Globus pallidus (tissue), 1 donor: Measurements from ENCODE around the gene FBXO21.

ENCODE experiments used
- DNase-seq: peaks from one replicate; pipeline ENCODE4 v3.0.0-alpha.2; 2015; ENCODE audit warnings: low spot score

FBXO21 gene

DNA sequence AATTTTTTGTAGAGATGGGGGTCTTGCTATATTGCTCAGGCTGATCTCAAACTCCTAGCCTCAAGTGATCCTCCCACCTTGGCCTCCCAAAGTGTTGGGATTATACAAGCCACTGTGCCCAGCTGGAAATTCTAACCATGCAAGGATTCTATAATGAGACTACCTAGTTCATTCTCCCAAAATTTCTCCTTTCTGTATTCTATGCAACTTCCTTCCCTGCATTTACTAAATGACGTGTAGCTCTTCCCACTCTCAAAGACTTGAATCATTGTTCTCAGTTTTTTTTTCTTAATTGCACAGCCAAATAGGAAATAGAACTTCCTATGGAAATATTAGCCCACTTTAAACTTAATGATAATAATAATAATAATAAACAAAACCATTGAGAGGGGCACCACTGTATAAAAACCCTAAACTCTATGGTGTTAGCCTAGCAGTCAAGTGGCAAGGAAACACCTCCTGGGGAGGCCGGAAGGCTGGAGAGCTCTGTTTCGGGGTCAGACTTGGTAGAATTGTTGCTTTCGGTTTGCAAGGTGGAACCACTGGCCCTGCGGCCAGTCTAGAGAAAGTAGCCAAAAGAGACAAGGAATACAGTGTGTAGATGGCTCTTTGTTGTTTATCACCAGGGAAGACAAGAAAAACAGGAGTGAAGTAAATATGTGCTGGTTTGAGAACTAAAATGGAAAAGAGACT is 51.1 kb downstream of the FBXO21 start:
- no peak for DNase-seq

DNA sequence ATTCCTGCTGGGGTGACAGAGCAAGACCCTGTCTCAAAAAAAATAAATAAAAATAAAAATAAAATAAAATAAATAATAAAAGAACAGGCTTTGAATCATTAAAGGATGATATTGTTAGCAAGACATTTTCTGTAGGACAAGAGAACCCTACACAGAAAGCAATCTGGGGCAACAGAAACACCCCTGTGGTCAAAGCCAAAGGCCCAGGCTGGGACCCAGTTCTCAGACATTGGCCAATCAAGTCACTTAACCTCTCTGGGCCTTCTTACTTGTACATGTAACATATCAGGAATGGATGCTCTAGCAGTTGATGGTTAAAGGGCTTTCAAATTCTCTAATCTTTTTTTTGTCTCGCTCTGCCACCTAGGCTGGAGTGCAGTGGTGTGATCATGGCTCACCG is 55.5 kb downstream of the FBXO21 start:
- no peak for DNase-seq

DNA sequence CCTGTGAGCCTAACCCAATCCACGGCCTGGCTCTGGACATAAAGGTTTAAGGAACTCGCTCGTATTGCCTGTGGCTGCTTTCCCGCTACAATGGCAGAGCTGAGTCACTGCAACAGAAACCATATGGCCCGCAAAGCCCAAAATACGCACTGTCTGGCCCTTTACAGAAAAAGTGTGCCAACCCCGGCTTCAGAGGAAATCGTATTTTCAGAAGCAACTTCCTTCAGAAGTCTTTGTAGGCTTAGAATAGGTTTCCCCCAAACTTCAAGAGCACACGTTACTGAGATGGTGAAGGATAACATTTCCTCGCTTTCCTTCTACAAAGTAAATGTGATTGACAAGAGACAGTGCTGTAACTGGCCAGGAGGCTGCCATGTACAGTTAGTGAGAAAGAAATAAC is 56.2 kb downstream of the FBXO21 start:
- no peak for DNase-seq

DNA sequence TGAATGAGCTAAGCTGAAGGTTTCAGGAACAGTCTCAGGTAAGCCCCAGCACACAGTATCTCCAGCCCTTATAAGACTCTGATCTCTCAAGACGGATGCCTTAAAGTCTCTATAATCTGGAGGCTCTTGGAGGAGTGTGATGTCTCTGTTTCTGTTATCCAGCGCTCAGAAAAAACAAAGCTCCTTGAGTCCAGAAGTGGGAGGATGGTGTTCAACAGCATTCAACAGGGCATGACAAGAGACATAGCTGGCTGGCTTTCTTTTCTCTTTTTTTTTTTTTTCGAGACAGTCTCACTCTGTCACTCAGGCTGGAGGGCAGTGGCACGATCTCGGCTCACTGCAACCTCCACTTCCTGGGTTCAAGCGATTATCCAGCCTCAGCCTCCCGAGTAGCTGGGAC is 59.5 kb downstream of the FBXO21 start:
- DNase-seq: no peak

DNA sequence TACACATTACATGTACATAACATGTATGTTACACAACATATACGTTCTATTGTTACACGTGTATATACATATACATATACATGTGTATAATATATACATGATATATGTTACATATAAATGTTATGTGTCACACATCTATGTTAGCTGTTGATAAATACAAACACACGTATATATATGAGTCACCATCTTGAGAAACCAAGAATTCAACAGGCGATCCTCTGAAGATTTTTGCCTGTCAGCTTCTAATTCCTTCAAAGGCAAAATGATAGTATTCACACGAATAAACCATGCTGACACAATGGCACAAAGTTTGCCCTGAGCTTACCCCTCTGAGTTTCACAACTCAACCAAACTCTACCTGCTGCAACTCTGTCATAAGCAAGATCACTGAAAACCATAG is 60.9 kb downstream of the FBXO21 start:
- no peak for DNase-seq

DNA sequence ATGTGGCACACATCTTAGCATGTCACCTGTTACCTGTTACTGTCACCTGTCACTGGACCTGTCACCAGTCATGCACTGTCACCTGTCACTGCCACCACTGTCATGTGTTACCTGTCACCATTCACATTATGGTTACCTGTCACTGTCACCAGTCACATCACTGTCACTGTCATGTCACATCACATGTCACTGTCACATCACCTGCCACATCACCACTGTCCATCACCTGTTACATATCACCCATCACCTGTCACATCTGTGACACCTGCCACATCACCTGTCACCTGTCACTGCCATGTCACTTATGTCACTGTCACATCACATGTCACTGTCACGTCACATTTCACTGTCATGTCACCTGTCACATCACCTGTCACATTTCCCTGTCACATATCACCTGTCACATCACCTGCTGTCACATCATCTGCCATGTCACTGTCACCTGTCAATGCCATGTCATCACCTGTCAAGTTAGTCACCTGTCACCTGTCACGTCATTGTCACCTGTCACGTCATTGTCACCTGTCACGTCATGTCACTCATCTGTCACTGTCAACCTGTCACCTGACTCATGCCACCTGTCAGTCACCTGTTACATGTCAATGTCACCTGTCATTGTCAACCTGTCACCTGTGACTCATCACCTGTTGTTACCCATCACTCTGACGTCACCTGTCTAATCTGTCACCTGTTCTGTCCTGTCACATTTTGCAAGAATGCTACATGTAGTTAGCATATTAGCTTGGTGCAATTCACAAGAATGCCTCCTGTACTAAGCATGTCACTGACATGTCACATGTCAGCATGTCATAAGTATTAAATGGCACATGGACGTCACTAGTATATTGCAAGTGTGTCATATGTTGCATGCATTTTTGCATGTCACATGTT is 62.1 kb downstream of the FBXO21 start:
- DNase-seq: no peak

DNA sequence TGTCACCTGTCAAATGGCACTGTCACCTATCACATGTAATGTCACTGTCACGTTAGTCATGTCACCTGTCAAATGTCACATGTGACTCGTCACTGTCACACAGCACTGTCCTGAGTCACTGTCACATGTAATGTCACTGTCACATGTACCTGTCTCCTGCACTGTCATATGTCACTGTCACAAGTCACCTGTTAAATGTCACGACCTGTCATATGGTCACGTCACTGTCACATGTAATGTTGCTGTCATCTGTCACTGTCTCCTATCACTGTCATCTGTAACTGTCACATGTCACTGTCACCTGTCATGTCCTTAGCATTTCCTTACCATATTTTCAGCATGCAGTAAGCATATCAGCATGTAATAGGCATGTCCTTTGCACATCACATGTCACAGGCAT is 63.9 kb downstream of the FBXO21 start:
- no peak for DNase-seq

DNA sequence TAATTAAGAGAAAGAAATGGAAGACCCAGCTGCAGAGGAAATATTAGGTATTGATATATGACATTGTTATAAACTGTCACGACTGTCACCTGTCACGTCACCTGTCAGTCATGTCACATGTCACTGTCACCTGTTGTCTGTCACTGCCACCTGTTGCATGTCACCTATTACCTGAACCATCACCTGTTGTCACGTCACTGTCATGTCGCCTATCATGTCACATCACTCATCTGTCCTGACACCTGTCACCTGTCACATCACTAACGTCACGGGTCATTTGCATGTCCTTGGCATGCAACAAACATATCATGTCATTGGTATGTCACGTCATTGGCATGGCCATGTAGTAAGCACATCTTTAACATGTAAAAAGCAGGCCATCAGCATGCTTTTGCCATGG is 64.5 kb downstream of the FBXO21 start:
- DNase-seq: no peak

DNA sequence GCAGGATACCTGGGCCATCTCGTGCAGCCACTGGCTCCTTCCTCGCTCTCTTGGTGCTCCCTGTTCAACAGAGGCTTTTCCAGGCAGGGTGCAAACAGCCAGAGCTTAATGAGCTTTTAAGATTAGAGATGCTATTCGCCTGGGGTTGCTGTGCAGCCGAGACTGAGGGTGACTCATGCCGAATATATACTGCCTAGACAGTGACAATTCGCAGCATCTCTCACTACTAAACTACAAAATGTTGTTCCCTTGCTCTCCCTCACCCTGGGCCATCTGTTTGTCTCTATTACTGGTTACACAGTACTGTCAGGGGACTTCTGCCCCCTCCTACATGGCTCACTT is 65.0 kb downstream of the FBXO21 start:
- no peak for DNase-seq

DNA sequence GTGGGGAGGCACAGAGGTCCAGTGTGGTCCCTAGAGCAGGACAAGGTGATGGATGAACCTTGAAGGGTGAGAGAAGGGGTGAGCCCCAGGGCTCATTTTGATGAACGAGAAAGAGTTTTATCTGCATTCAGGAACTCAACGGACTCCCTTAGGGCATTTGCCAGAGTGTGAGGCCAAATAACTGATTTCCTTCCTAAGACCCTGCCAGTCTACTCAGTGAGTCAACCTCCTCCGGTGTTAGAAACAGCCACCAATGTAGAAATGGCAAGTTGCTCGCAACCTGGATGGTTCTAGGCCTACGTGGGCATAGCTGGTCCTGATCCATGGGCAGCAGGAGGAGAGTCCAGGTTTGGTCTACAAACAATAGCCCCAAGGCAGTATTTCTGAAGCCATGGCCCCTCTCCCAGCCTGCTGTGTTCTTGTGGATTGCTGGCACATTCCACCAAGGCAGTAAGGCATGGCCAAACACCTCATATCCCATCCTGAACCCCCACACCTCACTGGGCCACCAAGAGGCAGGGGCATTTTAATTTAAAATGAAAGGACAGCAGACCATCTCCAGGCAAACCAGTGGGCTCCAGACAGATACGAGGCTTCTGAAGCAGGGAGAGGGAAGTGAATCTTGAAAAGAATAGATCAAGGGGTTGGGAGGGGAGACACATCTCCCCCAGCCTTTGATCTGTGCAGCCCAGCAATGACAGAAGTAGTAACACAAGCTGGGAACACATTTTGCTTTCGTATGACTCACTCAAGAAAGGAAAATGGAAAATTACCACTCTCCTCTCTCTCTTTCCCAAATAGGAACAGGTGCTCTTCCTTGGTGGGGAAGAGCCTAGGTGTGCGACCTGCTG is 65.6 kb downstream of the FBXO21 start:
- no peak for DNase-seq

DNA sequence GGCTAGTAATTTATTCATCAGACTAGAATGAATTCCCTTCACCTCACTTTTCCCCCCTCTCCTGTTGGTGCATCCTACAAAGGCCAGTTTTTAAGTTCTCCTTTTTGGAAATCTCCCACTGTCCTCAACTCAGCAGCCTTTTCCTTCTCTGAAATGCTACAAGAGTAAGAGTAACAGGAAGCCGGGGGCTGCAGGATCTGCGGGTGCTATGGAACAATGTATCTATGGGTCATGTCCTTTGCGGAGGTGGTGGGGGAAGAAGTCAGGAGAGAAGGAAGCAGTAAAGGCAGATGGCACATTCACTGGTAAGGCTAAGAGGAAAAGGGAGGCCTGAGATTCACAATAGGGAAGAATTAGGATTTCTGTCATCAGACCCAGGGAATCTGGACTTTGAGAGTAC is 68.8 kb downstream of the FBXO21 start:
- DNase-seq: no peak

DNA sequence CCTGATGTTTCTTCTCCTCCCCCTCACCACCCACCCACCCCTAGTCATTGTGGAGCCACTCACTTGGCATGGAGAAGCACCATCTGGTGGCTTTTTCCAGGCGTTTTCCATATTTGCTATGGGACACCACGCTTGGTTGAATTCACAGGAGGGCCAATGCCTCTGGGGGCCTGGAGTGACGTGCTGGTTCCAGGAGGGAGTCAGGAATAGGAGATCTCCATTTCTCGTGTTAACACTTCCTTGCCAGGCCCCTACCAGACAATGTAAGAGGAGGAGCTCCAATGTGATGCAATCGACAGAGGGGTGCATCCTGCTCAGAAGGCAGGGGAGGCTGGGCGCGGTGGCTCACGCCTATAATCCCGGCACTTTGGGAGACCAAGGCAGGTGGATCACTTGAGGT is 69.5 kb downstream of the FBXO21 start:
- no peak for DNase-seq

DNA sequence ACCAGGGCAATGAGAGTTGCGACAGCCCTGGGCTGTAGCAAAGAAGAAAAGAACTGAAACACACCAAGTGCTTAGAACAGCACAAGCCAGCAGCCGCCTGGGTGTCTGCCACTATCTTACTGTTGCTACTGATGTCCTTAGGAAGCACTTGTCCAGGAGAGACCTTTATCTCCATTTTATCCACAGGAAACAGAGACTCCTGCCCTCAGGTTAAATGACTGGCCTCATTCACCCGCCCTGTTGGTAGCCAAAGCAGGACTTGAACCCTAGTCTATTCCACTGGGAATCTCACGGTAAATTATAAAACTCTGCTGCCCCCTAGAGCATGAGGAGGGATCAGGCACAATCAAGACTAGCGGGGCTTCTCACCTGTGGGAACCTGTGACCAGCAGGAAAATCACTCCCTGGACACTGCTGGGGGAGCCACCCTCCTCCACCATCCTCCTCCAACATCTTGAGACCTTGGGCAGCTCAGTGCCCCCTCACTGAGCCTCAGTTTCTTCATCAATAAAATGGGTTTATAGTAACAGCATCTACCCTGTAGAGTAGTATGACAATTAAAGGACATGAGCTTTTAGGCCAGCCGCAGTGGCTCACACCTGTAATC is 70.6 kb downstream of the FBXO21 start:
- no peak for DNase-seq

DNA sequence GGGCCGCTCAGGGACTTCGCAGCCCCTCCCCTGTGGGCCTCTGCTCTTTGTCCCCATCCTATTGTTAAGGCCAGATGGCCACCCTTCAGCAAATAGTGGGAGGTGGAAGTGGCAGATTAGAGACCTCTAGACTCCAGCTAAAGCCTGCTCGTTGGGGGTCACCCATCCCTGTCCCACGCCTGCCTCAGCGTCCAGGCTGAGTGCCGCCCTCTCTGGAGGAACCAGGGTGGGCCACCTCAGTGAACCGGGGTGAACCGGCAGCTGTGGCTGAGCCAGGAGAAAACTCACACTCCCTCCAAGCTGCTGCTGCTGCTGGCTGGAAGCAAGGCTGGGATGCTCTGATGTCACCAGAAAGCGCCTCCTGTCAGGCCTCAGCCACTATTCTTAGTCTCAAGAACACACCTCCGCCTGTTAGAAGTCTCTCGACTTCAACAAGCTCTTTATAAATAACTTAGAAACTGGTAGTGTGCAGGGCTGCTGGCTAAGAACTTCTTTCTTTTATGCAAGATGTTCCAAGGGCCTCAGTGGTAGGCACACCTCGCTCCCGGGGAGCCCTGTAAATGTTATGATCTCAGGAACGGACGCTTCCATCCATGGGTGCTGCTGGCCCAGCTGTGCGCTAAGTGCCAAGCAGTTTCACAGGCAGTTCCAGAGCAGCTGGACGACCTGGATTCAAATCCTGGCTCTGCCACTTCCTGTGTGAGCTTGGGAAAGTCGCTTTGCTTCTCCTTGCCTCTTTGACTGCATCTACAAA is 71.3 kb downstream of the FBXO21 start:
- no peak for DNase-seq

DNA sequence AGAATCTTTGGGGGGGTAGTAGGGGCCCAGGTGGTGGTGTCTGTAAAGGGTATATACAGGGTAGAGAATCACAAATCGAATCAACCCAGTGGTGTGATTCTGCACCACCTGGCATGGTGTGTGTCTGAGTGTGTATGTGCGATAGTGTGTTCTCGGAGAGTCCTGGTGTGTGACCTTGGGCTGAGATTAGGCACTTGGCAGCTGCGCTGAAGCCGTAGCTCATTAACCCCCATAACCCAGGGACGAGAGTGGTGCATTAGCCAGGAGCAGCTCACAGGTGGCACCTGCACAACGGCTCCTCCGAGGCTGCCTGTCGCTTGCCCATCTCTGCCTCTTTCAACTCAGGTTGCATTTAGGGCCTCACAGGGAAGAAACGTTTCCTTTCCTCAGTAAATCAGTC is 75.5 kb downstream of the FBXO21 start:
- DNase-seq: no peak

DNA sequence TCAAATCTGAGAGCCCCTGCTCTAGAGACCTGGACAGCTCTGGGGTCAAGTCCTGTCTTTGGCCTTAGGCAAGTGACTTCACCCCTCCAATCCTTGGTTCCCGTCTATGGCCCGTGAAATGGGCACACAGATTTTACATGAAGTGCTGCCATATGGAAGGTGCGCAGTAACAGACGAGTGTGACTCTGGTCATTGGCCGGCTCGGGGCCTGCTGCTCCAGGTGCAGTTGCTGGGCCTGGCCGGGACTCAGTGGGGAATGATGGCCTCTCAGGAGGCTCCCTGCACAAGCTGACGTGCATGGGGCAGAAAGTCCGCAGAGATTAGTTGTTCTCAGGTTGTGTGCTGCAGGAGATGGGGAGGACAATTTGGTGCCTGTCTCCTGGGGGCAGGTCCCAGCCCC is 77.0 kb downstream of the FBXO21 start:
- no peak for DNase-seq

DNA sequence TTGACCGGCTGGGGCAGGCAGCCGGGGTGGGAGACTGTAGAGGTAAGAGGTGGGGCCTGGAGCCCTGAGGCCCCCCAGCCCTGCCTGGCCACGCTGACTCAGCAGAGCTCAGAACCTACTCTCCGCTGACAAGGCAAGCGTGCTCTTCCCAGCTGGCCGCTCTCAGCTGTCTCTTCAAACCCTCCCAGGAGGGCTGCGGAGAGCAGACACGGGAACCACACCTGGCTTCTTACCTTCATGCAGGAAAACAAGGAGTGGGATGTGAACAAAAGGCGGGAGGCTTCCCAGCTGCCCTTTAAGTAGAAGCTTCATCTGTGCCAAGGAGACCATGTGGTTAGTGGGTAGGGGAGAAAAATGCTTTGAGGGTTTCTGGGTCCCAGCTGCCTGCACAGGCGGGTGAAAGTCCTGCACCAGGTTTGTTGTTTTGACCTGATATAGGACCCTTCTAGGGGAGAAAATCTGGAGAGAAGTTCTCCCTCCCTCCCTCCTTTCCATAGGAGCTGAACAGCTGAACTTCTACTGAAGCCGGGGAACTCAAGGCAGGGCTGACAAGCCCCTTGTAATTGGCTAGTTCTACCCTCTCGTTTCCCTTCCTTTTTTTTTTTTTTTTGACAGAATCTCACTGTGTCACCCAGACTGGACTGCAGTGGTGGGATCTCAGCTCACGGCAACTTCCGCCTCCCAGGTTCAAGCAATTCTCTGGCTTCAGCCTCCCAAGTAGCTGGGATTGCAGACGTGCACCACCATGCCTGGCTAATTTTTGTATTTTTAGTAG is 78.3 kb downstream of the FBXO21 start:
- DNase-seq: no peak

DNA sequence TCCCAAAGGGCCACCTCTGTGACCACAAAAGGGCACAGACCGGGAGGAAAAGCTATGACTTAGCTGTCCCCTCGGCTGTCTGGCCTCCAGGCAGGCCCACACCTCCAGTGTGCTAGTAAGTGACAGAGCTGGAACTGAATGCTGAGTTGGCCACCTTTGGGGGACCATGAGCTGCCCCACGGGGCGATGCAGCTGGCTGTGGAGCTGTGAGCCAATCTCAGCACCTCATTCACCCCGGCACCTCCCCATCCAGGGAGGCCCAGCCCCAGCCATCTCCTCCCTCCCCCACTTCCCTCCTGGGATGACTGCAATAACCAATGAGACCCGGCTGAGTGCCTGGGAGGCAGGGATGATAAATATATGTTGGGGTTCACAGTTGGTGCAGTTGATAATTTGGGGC is 78.9 kb downstream of the FBXO21 start:
- DNase-seq: no peak

DNA sequence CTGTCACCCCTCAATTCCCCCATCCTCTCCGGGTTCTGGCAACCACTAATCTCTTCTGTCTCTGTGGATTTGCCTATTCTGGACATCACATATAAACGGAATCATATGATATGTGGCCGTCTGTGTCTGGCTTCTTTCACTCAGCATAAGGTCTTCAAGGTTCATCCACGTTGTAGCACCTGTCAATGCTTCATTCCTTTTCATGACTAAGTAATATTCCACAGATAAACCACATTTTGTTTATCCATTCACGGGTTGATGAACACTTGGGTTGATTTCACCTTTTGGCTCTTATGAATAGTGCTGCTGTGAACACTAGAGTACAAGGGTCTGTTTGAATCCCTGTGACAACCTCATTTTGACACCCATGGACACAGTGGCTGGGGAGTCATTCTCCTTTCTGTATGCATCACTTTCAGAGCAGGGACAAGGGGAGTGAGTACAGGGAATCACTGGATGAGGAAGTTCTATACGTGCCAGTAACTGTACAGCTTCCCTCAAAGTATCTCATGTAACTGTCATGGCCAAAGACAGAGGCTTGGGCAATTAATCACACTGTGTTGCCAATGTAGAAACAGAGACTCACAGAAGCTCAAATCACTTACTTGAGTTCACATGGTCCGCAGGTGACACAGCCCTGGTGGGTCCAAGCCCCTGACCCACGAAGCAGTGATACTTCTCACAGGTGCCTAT is 80.2 kb downstream of the FBXO21 start:
- no peak for DNase-seq

DNA sequence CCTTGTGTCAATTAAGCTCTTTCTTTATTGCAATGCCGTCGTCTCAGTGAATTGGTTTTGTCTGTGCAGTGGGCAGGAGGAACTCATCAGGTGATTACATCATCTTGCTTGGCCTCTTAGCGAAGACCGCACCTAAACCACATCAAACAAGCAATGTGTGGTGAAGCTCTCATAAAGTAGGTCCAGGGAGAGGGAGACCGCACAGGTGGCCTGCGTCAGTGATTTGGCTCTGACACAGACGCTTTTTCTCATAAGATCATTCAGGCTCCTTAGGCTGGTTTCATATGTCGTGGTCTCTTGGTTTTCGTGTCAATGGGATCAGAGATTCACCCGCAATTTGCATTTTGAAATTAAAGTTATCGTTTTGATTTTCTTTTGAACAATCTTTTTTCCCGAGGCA is 84.4 kb downstream of the FBXO21 start:
- DNase-seq: no peak
